Hematopoietic multipotent progenitor cell treated with erythropoietin and hydrocortisone succinate and interleukin-3 and kit ligand, for 15 days (in vitro differentiated cells): Measurements from ENCODE around the gene MYO18A.
A peak's percentile ranks its signal among the peaks of the same experiment; 100 is the strongest.
"Not testable (repeated sequence)": the region's sequence is repeated elsewhere in the genome, so short reads cannot be mapped to it uniquely, and the experiment has no call there.

Source experiments
- DNase-seq: peaks from one replicate; pipeline ENCODE4 v3.0.0-alpha.2; 2015; ENCODE audit warnings: low spot score

MYO18A gene

GRCh38 chr17:29196769-29197515 is 16.7 kb upstream of the MYO18A start:
- no peak for DNase-seq

DNA sequence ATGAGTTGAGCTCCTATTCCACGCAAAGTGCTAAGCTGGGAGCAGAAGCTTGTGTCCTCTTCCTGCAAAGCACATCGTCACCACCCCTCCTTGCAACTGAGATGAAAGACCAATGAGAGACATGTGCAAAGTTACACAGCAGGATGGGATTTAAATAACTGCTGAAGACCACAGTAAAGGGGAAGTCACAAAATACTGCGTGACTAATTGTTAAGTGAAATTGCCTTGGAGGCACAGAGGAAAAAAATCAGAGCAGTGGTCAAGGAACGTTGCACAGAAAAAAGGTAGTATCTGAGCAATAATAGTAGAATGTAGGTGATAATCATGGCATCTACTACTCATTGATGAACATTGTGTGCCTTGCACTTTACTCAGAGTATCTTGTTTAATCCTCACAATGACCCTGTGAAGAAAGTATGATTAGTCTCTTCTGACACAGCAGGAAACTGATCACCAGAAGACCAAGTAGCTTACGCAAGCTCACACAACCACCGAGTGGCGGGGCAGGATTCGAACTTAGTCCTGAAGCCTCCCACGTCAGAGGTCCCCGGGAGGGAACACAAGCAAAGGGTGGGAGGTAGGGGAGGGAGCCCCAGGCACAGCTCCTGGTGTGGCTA is 15.4 kb upstream of the MYO18A start:
- no peak for DNase-seq

DNA sequence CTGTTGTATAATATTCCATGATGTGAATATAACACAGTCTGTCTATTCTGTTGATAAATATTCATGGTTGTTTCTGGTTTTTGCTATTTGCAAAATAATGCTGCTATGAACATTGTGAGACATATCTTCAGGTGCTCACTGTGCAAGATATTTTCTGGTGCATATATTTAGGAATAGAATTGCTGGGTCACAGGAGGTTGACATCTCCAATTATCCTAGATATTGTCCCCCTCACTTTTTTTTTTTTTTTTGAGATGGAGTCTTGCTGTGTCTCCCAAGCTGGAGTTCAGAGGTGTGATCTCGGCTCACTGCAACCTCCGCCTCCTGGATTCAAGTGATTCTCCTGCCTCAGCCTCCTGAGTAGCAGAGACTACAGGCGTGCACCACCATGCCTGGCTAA is 14.5 kb upstream of the MYO18A start:
- no peak for DNase-seq

GRCh38 chr17:29193146-29193545 is 12.9 kb upstream of the MYO18A start:
- DNase-seq = no peak

DNA sequence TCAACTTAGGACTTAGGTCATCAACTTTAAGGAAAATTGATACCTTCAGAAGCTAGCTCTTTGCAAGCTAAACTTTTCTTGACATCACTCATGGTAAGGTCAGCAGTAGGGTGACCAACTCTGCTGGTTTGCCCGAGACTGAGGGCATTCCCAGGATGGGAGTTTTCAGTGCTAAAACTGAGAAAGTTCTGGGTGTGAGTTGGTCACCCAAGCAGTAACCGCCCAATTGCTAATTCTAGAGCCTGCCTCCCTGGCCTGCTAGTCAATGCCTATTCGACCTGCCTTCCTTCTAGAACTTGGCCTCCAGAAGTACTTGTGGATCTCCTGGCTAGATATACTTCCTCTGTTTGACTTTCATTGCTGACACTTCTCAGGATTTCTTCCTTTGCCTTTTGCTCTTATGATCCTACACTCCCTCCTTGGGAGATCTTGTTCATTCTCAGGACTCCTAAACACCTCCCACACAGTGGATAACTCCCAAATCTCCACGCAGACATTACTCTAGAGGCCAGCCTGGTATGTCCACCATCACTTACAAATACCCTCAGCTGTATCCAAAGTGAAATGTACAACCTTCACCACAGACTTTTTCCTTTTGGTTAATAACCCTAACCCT is 10.5 kb upstream of the MYO18A start:
- no peak for DNase-seq

GRCh38 chr17:29190039-29190438 is 9.8 kb upstream of the MYO18A start:
- no peak for DNase-seq

- DNase-seq = no peak
Observed at GRCh38 chr17:29189355-29189754, 9.2 kb upstream of the MYO18A start.

DNA sequence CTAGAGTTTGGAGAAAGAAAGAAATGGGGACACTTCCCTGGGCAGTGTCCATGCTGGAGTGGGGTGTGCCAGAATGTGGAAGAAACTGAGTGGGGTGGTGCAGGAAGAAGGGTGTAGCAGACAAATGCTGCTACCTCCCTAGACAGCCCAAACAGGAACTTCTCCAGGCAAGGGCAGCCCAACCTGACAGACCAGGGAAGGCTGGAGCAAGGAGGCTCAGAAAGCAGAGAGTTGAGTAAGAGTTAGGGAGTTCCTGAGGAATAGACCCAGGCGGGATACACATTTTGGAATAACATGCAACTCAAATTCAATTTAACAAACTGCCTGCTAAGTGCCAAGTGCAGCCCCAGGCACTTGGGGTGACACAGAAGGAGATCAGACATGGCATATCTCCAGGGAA is 1.0 kb upstream of the MYO18A start:
- DNase-seq = no peak

DNA sequence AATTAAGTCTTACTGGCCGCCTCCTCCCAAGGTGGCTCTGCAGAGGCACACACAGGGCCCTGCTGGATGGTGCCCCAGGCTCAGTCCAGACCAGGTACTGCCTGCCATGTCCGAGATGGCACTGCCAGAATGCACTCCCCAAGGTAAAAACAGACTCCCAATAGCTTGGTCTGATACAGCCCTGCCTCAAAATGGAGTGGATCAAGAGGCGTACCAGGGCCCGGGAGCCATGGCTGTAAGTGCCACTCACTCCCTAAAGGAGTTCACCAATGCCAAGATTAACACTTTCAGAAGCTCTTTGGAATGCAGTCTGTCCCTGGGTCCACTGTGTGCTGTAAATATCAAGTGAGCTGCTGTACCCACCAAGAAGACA is 576 bp upstream of the MYO18A start:
- no peak for DNase-seq

GRCh38 chr17:29179232-29180033 is 765 bp downstream of the MYO18A start:
- peak; percentile 70 for DNase-seq

GRCh38 chr17:29178750-29179231 is 1.4 kb downstream of the MYO18A start:
- no peak for DNase-seq

- peak; percentile 39 for DNase-seq
Observed at GRCh38 chr17:29177871-29178749, 2.1 kb downstream of the MYO18A start.

- DNase-seq = no peak
Observed at GRCh38 chr17:29177541-29177870, 2.7 kb downstream of the MYO18A start.

DNA sequence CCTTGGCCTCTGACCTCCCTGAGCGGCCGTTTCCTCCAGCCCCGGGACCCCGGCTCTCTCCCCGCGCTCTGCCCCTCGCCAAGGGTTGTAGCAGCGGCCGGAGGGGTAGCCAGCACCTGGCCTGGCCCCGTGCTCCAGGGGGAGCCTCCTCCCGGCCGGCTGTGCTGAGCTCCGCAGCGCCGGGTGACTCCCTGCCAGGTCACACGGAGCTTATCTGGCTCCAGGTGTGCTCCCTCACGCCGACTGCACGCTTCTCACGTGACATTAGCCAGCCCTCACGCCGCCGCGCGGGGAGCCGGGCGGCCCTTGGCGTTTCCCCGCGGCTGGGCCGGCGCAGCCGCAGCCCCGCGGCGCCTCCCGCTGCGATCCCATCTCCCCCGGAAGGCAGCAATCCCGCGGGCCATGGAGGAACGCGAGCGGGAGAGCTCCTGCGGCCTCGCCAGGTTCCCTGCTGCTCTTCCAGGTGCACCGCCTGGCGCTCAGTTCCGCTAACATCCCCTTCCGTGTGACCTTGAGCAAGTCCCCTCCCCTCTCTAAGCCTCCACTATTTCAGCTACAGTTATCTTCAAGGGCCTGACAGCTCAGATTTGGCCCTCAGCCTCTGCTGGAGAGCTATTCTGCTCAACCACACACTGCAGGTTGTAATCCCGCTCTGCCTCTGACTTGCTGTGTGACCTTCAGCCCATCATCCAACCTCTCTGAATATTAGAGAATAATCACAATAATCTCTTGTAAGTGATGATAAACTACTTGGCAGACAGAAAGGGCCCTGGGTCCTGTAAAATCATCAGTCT is 3.4 kb downstream of the MYO18A start:
- DNase-seq = peak; percentile 63

DNA sequence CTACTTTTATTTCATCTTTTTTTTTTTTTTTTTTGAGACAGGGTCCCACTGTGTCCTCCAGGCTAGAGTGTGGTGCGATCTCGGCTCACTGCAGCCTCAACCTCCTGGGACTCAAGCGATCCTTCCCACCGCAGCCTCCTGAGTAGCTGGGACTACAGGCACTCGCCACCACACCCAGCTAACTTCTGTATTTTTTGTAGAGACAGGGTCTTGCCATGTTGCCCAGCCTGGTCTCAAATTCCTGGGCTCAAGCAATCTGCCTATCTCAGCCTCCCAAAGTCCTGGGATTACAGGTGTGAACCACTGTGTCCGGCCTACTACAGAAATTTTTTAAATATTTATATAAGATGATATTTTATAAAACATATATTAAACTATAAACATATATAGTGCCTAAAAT is 4.8 kb downstream of the MYO18A start:
- DNase-seq = no peak

- no peak for DNase-seq
Observed at GRCh38 chr17:29172589-29172988, 7.6 kb downstream of the MYO18A start.

GRCh38 chr17:29170682-29171081 is 9.5 kb downstream of the MYO18A start:
- no peak for DNase-seq

- no peak for DNase-seq
Observed at GRCh38 chr17:29169806-29170591, 10.2 kb downstream of the MYO18A start.

- DNase-seq = not testable (repeated sequence)
Observed at GRCh38 chr17:29168759-29169126, 11.5 kb downstream of the MYO18A start.
